Hippocampal formation (tissue), 2 donors: ENCODE results near the gene TTC34.

Source experiments
- DNase-seq, 2 donors: peaks; one replicate each; lab custom pipeline; 2025; lab: John Stamatoyannopoulos, UW

TTC34 gene

GRCh38 chr1:2625311-2625710 is 176.2 kb downstream of the TTC34 start:
- DNase-seq, result no peak

GRCh38 chr1:2624735-2625300 is 176.7 kb downstream of the TTC34 start:
- no peak for DNase-seq

DNA sequence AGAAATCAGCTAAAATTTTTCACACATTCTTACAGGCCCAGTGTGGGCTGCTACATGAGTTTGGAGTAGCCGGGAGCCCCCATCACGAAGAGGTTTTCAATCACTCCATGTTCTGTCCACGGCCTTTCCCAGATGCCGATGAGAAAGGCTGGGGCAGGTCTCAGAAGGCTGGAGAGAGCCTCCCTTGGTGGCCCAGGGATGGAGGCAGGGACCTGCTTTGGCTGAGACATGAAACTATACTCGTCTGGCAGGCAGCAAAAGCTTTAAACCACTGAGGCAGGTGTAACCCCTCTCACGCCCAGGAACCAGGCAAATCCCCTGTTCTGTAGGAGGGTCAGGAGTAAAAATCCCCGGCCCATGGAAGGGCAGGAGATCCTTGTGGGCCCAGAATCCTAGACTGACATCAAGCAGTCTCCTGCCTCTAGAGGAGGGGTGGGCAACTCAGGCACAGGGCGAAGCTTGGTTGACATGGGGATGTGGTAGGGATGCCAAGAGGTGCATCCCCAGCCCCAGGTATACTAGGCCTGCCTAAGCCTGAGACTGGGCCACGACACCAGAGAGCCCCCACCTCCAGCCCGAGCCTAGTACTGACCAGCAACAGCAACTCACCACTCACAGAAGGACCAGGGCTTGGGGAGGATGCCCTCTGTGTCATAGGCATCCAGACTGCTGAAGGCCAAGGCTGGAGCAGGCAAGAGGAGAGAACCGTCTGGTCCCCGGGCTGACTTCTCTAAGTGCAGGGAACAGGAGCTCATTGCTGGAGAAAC is 177.7 kb downstream of the TTC34 start:
- DNase-seq, result no peak

DNA sequence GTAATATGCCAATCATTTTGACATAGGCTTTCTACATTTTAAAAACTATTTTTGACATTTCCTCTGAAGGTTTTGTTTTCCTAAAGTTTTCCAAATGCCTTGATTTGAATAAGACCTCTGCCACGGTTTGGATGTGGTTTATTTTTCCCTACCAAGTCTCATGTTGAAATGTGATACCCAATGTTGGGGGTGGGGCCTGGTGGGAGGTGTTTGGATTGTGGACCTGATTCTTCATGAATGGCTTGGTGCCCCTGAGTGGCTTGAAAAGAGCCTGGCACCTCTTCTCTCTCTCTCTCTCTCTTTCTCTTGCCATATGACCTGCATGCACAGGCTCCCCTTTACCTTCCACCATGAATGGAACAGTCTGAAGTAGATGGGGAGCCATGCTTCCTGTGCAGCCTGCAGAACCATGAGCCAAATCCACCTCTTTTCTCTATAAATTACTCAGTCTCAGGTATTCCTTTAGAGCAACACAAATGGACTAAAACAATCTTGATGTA is 183.5 kb downstream of the TTC34 start:
- DNase-seq, result no peak

DNA sequence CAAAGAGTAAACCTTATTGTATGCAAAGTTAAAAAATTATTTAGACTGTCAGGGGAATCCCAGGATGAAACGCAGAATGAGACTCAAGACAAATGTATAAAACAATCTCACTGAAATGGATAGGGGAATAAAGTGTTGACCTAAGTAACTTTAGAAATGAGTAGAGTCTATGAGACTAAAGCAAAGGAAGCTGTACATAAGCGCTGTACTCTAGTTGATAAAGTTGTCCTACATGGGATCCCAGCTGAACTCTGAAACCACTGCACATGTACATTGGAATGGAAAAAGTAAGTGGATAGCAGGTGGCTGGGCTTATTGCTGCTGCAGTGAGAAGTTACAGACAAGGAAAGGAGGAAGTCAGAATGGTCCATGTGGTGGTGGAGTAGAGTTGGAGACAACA is 187.3 kb downstream of the TTC34 start:
- no peak for DNase-seq

- DNase-seq, result no peak
Observed at GRCh38 chr1:2612591-2613365, 188.7 kb downstream of the TTC34 start.

DNA sequence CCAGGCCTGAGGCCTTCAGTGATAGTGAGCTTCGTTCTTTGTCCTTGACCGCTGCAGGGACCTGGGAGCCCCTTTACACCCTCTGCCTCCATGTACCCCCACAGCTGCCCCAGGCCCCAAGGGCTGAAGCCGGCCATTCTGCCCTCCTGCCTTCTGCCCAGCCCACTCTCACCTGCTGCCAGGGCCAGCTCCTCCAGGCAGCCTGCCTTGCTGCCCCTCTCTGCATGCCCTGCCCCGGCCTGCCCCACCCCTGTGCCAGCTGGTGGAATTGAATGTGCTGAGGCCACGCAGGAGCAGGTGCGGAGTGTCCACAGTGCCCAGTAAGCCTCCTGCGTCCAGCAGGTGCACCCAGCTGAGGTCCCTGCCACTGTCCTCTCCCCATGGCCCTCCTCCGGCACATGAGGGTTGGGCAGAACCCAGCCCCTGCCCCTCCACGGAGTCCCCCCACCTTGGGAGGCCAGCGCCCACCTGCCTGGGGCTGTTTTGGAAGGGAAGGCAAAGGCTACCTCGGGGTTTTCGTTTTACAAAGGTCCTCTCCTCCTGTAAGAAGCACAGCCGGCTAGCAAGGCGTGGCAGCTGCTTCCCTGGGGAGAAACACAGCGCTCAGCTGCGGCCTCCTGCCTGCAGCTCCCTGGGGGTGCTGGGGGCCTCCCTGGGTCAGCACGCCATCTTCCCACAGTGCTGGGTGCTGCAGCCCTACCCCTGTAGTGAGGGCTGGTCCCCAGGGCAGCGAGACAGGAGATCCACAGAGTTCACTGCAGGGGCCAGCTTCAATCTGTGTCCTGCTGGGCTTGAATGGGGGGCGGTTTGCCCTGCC is 189.7 kb downstream of the TTC34 start:
- no peak for DNase-seq

DNA sequence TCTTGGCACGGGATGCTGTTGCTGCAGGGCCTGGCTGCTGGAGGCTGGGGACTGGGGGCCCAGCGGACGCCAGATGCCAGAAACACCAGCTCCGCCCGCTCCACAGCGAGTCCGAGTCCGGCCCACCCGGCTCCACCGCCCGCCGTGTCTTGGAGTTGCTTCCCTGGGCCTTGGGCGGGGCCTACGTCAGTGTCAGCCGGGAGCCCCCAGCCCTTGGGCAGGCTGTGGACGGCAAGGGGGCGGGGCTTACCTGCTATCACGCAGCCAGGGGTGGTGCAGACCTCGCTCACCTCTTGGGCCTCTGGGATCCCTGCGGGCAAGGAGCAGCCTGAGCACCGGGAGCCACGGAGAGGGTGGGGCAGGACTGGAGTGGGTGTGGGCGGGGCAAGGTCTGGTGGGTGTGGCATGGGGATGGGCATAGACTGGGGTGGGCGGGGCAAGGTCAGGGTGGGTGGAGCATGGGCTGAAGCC is 190.4 kb downstream of the TTC34 start:
- DNase-seq, result no peak

DNA sequence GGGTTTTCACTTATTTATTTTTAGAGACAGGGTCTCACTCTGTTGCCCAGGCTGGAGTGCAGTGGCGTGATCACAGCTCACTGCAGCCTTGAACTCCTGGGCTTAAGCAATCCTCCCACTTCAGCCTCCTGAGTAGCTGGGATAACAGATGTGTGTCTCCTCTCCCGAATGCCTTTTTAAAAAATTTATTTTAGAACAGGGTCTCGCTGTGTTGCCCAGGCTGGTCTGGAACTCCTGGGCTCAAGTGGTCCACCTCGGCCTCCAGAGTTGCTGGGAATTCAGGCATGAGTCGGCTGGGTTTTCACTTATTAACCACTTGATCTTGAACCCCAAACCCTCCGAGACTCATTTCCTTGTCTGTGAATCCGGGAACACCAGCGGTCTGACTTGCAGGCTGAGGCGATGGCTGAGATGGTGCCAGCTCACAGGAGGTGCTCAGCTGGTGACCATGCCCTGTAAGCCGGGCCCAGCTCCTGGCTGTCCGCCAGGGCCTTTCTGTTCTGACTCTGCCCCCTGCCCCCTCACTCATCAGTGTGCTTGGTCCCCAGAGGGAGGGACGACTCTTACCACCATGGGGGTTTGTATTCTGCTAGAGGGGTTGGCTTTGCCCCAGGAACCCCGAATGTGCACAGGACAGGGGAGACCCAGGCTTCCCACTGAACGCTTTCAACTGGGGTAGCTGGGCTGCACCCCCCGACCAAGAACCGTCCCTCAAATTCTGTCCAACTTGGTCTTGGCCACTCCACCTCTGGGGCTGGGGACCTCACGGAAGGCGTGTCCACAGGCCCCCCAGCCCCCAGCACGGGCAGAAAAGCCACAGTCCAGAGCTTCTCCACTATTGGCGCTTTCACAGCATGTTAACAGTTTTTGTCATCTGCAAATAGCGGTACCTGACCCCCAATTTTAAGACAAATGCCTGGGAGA is 191.2 kb downstream of the TTC34 start:
- no peak for DNase-seq

GRCh38 chr1:2609319-2610035 is 192.0 kb downstream of the TTC34 start:
- no peak for DNase-seq

DNA sequence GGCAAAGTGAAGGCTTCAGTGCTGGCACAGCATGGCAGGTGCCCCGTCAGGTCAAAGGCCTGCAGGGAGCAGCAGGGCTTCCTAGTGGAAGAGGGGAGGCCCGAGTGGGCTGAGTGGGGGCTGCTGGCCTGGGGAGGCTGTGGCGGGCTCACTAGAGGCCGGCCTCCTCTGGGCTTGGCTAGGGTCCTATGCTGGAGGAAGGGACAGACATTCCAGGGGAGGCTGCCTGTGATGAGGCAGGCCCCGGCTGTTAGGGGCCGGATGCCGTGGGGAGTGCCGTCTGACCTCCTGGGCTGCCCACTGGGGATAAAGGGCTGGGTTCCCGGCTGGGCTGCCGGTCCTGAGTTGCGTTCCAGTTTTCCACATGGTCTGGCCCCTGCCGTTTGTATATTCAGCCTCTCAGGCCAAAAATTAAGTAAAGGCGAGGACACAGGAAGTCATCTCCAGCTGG is 193.8 kb downstream of the TTC34 start:
- DNase-seq, result no peak

GRCh38 chr1:2606881-2607621 is 194.4 kb downstream of the TTC34 start:
- DNase-seq, result no peak

DNA sequence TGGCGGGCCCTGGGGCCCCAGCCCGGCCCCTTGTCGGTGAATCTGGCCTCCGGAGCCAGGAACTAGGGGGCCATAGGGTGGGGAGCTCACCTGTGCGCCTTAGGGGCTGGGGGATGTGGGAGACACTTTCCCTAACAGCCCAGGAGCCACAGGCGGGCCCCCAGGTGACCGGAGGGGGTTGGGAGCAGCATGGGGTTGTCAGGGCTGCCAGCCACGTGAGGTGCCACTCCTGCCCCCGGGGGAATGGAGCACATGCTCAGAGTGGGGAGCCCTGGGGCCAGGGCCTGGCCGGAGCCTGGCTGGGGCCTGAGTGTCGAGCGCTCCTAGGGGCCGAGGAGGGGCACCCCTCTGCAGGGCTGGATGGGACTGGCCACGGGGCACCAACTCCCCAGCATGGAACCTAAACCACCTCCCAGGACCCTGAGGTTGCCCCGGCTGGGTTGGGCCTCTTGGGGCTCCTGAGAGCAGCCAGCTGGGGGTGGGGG is 195.1 kb downstream of the TTC34 start:
- no peak for DNase-seq

DNA sequence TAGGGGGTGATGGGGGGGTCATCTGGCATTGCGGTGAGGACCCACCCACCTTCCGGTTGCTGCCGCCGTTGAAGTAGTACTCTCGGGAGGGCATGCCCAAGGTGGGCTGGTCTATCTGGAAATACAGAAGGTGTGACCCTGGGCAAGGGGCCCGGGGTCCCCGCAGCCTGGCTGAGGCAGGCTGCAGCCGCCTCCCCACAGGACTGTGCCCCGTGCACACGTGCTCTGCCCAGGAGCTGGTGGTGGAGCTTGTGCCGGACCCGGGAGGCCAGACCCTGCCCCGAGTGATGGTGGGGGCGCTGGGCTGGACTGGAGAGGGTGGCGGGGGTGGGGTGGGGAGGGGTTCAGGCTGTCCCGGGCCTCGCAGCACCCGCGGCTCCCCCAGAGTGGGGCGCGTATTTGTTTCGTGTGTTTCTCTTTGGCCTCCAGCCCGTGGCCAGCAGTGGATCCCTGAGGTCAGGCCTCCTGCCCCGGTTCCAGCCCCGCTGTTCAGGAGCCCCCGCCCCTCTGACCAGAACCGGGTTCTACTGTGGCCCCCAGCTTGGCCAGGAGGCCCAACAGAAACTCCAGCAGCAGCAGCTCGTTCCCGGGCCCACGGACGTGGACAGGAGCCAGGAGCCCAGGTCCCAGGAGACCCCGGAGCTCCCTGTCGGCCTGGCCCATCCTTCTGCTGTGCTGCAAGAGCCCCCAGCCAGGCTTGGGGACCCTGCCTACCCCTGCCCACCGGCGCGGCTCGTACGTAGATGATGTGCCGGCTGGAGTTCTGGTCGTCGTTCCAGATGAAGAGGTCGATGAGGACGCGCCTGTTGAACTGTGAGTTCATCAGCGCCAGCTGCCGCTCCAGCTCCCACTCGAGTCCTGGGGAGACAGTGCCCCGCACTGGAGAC is 195.7 kb downstream of the TTC34 start:
- DNase-seq, result no peak

DNA sequence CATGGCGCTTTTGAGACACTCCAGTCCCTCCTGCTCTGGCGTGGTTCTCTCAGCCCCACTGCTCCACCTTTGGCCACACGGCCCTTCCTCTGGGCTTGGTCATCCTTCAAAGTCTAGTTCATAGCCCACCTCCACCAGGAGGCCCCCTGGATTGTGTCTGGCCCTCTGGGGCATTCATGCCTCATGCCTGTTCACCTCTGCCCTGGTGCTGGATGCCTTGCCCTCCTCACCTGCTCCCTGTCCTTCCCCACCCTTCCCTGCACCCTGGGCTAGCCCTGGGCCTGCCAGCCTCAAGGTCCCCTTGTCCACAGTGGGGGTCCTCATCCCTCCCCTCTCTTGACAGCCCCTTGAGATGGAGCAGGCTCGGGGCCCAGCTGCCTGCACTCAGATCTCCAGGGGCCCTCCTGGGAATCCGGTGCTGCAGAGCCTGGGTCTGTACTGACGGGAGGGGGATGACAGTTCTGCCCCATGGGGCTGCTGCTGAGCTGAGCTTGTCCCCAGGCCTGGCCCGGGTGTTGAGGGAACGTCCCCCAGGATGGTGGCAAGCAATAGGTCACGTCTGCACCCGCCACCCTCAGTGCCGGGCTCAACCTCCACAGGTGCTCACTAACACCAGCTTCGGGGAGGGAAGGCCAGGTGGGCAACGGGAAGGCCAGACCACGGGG is 196.5 kb downstream of the TTC34 start:
- no peak for DNase-seq

DNA sequence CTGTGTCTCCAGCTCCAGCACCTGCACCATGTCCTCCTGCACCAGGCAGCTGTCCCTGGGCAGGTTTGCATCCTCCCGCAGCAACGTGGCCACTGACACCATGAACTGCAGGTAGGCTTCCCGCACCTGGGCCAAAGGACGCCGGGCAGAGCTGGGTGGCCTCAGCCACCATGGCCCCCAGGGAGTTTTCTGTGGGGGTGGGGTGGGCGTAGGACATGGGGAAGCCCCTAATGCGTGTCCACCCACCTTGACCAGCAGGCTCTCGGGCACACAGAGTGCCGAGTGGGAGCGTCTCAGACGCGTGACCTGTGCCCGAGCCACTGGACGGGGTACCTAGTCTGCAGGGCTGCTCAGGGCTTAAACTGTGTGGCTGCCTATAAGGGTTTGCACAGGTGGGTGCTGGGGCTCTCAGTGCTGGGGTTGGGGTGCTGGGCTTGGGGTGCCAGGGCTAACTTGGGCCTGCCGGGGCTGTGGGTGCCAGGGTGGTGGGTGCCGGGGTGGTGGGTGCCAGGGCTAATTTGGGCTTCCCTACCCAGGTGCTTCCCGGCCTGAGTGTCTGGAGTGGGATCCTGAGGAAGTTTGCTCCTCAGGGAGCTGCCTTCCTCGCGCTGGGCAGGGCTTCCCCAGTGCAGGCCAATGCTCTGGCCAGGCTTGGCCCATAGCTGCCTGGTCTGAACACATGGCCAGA is 197.2 kb downstream of the TTC34 start:
- no peak for DNase-seq
